Coronary artery (tissue), 2 donors: ENCODE data around the gene PPP2R5A.

ENCODE experiments used
- DNase-seq: peaks from one replicate; pipeline ENCODE4 v3.0.0-alpha.2; 2017; ENCODE audit warnings: low spot score
- H3K27ac ChIP-seq, 2 donors: fragments of 200-600 bp; sonication (generic); one replicate each; pipeline ENCODE4 v1.5.1; 2016 to 2019
- H3K4me3 ChIP-seq: fragments of 200-600 bp; sonication (generic); 2 replicates; pipeline ENCODE4 v1.5.1; 2016; ENCODE audit warnings: mild to moderate bottlenecking, moderate library complexity
- TF ChIP-seq, protein P1 (sequence below): fragments of 200-600 bp; sonication (generic); IDR thresholded peaks from one replicate; pipeline ENCODE4 v1.5.1; 2019; ENCODE audit warnings: antibody characterized with exemption

The PPP2R5A gene

GRCh38 chr1:212267460-212267859, 17.8 kb upstream of the PPP2R5A start:
- TF ChIP-seq, protein P1, sequence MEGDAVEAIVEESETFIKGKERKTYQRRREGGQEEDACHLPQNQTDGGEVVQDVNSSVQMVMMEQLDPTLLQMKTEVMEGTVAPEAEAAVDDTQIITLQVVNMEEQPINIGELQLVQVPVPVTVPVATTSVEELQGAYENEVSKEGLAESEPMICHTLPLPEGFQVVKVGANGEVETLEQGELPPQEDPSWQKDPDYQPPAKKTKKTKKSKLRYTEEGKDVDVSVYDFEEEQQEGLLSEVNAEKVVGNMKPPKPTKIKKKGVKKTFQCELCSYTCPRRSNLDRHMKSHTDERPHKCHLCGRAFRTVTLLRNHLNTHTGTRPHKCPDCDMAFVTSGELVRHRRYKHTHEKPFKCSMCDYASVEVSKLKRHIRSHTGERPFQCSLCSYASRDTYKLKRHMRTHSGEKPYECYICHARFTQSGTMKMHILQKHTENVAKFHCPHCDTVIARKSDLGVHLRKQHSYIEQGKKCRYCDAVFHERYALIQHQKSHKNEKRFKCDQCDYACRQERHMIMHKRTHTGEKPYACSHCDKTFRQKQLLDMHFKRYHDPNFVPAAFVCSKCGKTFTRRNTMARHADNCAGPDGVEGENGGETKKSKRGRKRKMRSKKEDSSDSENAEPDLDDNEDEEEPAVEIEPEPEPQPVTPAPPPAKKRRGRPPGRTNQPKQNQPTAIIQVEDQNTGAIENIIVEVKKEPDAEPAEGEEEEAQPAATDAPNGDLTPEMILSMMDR = no peak
- no peak overlapping the region for H3K4me3 ChIP-seq
- no peak overlapping the region for H3K27ac ChIP-seq
- no peak for DNase-seq

- TF ChIP-seq, protein P1 = no peak
- no peak for DNase-seq
- H3K27ac ChIP-seq = no peak overlapping the region
- H3K4me3 ChIP-seq = no peak overlapping the region
These were observed 15.9 kb upstream of the PPP2R5A start for GRCh38 chr1:212269306-212269705.

DNA sequence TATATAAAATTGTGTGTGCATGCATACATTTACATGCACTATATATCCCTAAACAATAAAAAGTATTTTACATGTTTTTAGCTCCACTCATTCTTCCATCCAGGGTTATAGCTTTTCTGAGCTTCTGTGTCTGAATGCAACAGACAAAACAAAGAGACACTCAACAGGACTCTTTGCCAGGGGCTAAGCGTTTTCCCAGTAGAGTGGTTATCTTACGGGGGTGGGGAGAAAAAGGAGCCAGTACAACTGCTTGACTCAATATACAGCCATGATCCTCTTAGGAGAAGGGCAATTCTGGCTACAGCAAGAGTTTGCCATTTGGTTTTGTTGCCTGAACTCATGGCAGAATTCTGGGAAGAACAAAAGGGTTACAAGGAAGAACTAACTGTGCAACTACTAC, 14.6 kb upstream of the PPP2R5A start:
- Histone ChIP-seq H3K27ac (no peak overlapping the region), H3K4me3 (no peak overlapping the region)
- TF ChIP-seq, protein P1 = no peak
- no peak for DNase-seq

GRCh38 chr1:212271234-212271633, 14.0 kb upstream of the PPP2R5A start:
- no peak for DNase-seq

DNA sequence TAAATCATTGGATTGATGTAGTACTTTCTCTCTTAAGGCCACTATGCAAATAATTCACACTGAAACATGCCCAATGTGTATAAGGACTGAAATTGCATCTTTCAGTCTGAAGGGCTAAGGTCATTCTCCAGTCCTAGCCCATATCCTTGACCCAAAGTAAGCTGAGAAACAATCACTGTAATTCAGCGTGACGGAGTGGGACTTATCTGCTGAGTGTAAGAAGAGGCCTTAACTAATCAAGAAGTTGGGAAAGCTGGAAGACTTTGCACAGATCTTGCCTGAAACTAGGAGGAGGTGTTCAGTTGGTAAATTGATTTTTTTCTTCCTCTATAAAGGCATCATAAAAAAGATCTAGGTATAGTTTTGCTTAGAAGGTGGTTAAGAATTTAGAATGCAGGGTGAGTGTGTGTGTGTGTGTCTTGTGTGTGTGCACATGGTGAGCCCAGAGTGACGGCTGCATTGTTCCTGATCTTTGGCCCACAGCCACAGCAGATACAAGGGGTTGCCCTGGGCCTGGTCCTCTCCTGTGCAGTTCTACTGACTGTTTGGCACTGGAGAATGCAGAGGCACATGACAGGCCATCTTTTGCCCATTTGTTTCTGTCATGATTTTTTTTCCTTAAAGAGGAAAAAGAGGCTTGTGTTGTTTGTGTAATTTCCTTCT, 13.3 kb upstream of the PPP2R5A start:
- DNase-seq = no peak
- Histone ChIP-seq H3K27ac (no peak overlapping the region), H3K4me3 (no peak overlapping the region)
- TF ChIP-seq, protein P1 = no peak

More at GRCh38 chr1:212271234-212271633, 14.0 kb upstream of the PPP2R5A start:
- Histone ChIP-seq H3K4me3 (no peak overlapping the region), H3K27ac (no peak overlapping the region)
- TF ChIP-seq, protein P1 = no peak

GRCh38 chr1:212281590-212281989, 3.6 kb upstream of the PPP2R5A start:
- H3K4me3 ChIP-seq = no peak overlapping the region
- no peak for DNase-seq
- TF ChIP-seq, protein P1 = no peak
- no peak overlapping the region for H3K27ac ChIP-seq

DNA sequence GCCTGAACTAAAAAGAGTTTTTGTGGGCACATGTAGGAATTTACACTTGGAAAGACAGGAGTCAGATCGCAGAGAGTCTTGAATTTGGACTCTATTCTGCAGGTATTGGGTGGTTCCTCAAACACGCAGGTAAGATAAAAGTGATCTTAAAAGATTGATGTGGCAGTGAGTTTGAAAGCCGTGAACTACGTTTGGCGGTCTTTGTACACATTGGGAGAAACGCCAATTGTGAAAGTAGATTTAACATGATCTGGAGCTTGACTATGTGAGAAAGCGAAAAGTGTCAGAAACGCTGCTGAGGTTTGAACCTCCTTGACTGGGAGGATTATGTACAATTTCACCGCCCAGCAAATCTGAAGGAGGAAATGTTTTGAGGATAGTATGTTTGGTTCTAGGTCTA, 1.5 kb upstream of the PPP2R5A start:
- Histone ChIP-seq H3K27ac (no peak overlapping the region), H3K4me3 (peak overlapping the region; percentile 75)
- DNase-seq = no peak

More for the DNA sequence above, 1.5 kb upstream of the PPP2R5A start:
- TF ChIP-seq, protein P1 = no peak
